GM12878 (cell line): ENCODE results near the gene LARP4.

Experiments
- EZH2 ChIP-seq: IDR thresholded peaks from 2 replicates; pipeline ENCODE4 v1.6.1; 2012; ENCODE audit warnings: low read depth, mild to moderate bottlenecking, control low read depth, inconsistent platforms, low read length, borderline replicate concordance; ENCODE audit not compliant: control insufficient read depth
- HDAC6 ChIP-seq: fragments of 200-600 bp; sonication (generic); IDR thresholded peaks from one replicate; pipeline ENCODE4 v1.8.0; 2017; ENCODE audit warnings: antibody characterized with exemption; ENCODE audit not compliant: unreplicated experiment
- MYC ChIP-seq: IDR thresholded peaks from 2 replicates; pipeline ENCODE4 v1.6.1; 2011; ENCODE audit warnings: mild to moderate bottlenecking, low read length, moderate library complexity, inconsistent platforms; ENCODE audit not compliant: insufficient read depth, insufficient replicate concordance, insufficient read length, severe bottlenecking
- NFYB ChIP-seq: IDR thresholded peaks from 2 replicates; pipeline ENCODE4 v1.6.1; 2011; ENCODE audit warnings: low read depth, mild to moderate bottlenecking, low read length, improper control_type of control experiment, moderate library complexity; ENCODE audit not compliant: insufficient read depth
- PKNOX1 ChIP-seq: fragments of 450-650 bp; IDR thresholded peaks from 2 replicates; pipeline ENCODE4 v1.6.1; 2016; ENCODE audit warnings: mild to moderate bottlenecking
- POLR2A ChIP-seq: IDR thresholded peaks from 2 replicates; pipeline ENCODE4 v1.6.1; 2011; ENCODE audit warnings: low read depth, mild to moderate bottlenecking, low read length
- POLR2AphosphoS2 ChIP-seq: IDR thresholded peaks from 2 replicates; pipeline ENCODE4 v1.6.1; 2011; ENCODE audit warnings: low read depth, mild to moderate bottlenecking, low read length, improper control_type of control experiment, moderate library complexity
- POLR2AphosphoS5 ChIP-seq: IDR thresholded peaks from 2 replicates; pipeline ENCODE4 v1.6.1; 2011; ENCODE audit warnings: mild to moderate bottlenecking, low read length, inconsistent platforms
- RAD21 ChIP-seq: IDR thresholded peaks from 2 replicates; pipeline ENCODE4 v1.6.1; 2011; ENCODE audit warnings: mild to moderate bottlenecking, low read depth, low read length, moderate library complexity; ENCODE audit not compliant: insufficient read depth
- SPI1 ChIP-seq: IDR thresholded peaks from 2 replicates; pipeline ENCODE4 v1.6.1; 2011; ENCODE audit warnings: low read depth, mild to moderate bottlenecking, low read length, moderate library complexity, borderline replicate concordance; ENCODE audit not compliant: insufficient read depth
- ZBTB33 ChIP-seq: fragments of 450-650 bp; IDR thresholded peaks from 2 replicates; pipeline ENCODE4 v1.6.1; 2017; ENCODE audit warnings: mild to moderate bottlenecking
- ZZZ3 ChIP-seq: IDR thresholded peaks from 2 replicates; pipeline ENCODE4 v1.6.1; 2011; ENCODE audit warnings: low read depth; ENCODE audit not compliant: control insufficient read depth, insufficient read length
- TF ChIP-seq, protein P1 (sequence below), 3 experiments: IDR thresholded peaks in 2 of 3; conservative IDR thresholded peaks in 1 of 3; 2 replicates each; pipeline ENCODE4 v1.5.1; 2011; ENCODE audit warnings: low read depth in 3 of 3, low read length in 3 of 3, mild to moderate bottlenecking in 3 of 3, control low read depth in 2 of 3, moderate library complexity in 2 of 3, inconsistent platforms in 1 of 3, mixed read lengths in 1 of 3; ENCODE audit not compliant: control insufficient read depth in 2 of 3, insufficient read depth in 1 of 3; ENCODE audit errors: extremely low read depth in 1 of 3

- TF ChIP-seq POLR2A (no peak), RAD21 (no peak), ZZZ3 (no peak), EZH2 (no peak), ZBTB33 (no peak), NFYB (no peak), SPI1 (no peak), HDAC6 (no peak), POLR2AphosphoS2 (no peak), MYC (no peak), POLR2AphosphoS5 (no peak), PKNOX1 (no peak)
- TF ChIP-seq, protein P1, sequence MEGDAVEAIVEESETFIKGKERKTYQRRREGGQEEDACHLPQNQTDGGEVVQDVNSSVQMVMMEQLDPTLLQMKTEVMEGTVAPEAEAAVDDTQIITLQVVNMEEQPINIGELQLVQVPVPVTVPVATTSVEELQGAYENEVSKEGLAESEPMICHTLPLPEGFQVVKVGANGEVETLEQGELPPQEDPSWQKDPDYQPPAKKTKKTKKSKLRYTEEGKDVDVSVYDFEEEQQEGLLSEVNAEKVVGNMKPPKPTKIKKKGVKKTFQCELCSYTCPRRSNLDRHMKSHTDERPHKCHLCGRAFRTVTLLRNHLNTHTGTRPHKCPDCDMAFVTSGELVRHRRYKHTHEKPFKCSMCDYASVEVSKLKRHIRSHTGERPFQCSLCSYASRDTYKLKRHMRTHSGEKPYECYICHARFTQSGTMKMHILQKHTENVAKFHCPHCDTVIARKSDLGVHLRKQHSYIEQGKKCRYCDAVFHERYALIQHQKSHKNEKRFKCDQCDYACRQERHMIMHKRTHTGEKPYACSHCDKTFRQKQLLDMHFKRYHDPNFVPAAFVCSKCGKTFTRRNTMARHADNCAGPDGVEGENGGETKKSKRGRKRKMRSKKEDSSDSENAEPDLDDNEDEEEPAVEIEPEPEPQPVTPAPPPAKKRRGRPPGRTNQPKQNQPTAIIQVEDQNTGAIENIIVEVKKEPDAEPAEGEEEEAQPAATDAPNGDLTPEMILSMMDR (IDR thresholded peaks at IDR 0.05 in 2 of 3, conservative IDR thresholded peaks at IDR 0.05 in 1 of 3; ENCODE audit: control insufficient read depth in 2 of 3, extremely low read depth in 1 of 3, insufficient read depth in 1 of 3, low read depth in 3 of 3, low read length in 3 of 3), result no peak
Measured at GRCh38 chr12:50453872-50454271, 53.2 kb downstream of the LARP4 start.
